Loucy (cell line): Measurements from ENCODE around the gene THADA.

Experiments
- EZH2phosphoT487 ChIP-seq: fragments of 200-600 bp; IDR thresholded peaks from 2 replicates; pipeline ENCODE4 v1.6.1; 2018; ENCODE audit warnings: antibody characterized with exemption, mild to moderate bottlenecking, moderate library complexity, borderline replicate concordance
- TF ChIP-seq, protein P1 (sequence below): fragments of 200-600 bp; sonication (generic); conservative IDR thresholded peaks from 2 replicates; pipeline ENCODE4 v1.5.1; 2014; ENCODE audit warnings: mild to moderate bottlenecking, antibody characterized with exemption, low read length

DNA sequence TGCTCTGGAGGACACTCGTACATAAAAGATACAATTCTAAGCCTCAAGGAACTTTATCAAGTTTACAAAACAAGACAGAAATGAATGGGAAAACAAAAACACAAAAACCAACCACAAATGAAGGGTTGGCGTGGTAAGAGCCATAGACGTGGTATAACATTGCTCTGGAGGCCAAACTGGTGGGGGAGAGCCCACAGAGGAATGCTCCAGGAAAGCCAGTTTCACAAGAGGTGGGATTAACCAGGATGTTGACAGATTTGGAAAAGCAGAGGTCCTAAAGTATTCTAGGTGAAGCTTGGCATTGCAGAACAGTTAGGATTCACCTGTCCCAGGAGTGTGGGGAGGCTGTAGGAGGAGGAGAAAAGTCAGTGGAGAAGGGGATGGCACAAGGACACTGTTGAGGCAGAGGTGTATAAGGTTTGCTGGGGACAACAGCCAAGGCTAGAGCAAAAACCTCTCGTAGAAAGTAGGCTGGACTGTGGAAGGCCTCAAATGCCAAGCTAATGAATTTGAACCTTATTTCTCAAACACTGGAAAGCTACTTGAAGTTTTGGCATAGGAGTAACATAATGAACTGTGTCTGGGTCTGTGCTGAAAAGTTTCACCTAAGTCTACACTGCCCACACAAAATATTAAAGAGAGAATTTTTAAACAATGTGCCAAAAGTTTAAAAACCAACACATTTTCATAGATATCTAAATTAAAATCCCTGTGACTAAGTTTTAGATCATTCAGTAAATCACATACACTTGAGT is 135.1 kb downstream of the THADA start:
- no peak for TF ChIP-seq EZH2phosphoT487
- TF ChIP-seq, protein P1, sequence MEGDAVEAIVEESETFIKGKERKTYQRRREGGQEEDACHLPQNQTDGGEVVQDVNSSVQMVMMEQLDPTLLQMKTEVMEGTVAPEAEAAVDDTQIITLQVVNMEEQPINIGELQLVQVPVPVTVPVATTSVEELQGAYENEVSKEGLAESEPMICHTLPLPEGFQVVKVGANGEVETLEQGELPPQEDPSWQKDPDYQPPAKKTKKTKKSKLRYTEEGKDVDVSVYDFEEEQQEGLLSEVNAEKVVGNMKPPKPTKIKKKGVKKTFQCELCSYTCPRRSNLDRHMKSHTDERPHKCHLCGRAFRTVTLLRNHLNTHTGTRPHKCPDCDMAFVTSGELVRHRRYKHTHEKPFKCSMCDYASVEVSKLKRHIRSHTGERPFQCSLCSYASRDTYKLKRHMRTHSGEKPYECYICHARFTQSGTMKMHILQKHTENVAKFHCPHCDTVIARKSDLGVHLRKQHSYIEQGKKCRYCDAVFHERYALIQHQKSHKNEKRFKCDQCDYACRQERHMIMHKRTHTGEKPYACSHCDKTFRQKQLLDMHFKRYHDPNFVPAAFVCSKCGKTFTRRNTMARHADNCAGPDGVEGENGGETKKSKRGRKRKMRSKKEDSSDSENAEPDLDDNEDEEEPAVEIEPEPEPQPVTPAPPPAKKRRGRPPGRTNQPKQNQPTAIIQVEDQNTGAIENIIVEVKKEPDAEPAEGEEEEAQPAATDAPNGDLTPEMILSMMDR: no peak
